Forelimb muscle (tissue), 1 donor: ENCODE results near the gene RAMP2. TPM values are rescaled to one million over a fixed set of nuclear protein-coding genes. Genes with fewer than 3 reads are reported as not detected.
"Not testable (repeated sequence)": the region's sequence is repeated elsewhere in the genome, so short reads cannot be mapped to it uniquely, and the experiment has no call there.

Source experiments
- DNase-seq: peaks from one replicate; pipeline ENCODE4 v3.0.0-alpha.2; 2013; ENCODE audit warnings: low read depth
- polyA plus RNA-seq: library from polyadenylated mRNA; unstranded; fragments of 120-200 nt; gene quantifications from one replicate; pipeline ENCODE4 v1.2.1, GENCODE V29; 2013; ENCODE audit not compliant: insufficient read length

Gene RAMP2, protein sequence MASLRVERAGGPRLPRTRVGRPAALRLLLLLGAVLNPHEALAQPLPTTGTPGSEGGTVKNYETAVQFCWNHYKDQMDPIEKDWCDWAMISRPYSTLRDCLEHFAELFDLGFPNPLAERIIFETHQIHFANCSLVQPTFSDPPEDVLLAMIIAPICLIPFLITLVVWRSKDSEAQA
- polyA plus RNA-seq: 64.1 TPM

- no peak for DNase-seq
Measured at GRCh38 chr17:42760652-42761581, at the start of gene RAMP2. TSS of gene RAMP2 (plus strand) at chr17:42761227. CDS start at chr17:42761262, 35 bp downstream.

- DNase-seq: peak; percentile 51
Measured at GRCh38 chr17:42720996-42721583, 39.9 kb upstream of the RAMP2 start.

DNA sequence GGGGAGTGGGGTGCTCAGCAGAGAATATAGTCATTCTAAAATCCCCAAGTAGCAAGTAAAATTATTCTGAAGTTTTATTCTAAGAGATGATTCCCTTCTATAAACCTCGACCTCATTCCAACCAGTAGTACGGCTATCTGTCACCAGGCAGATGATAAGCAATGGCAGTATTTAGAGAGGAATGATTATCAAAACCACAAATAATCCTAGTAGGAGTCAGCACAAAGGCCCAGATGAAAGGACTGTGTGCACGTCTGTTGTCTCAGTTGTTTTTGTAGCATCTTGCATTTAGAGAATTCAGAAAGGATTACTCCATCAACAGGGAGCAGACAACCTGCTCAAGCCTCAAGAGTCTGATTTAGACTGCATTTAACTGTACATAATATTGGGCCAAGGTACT, 37.4 kb upstream of the RAMP2 start:
- no peak for DNase-seq

DNA sequence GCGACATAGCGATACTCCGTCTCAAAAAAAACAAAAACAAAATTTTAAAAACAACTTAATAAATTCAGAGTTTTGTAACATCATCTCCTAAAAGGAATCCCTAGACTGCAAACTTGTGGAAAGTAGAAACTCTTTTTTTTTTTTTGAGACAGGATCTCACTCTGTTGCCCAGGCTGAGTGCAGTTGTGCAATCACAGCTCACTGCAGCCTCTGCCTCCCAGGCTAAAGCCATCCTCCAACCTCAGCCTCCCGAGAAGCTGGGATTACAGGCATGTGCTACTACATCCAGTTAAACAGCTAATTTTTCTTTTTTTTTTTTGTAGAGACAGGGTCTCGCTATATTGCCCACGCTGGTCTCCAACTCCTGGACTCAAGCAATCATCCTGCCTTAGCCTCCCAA, 35.9 kb upstream of the RAMP2 start:
- no peak for DNase-seq

- no peak for DNase-seq
Measured at GRCh38 chr17:42740699-42741098, 20.3 kb upstream of the RAMP2 start.

DNA sequence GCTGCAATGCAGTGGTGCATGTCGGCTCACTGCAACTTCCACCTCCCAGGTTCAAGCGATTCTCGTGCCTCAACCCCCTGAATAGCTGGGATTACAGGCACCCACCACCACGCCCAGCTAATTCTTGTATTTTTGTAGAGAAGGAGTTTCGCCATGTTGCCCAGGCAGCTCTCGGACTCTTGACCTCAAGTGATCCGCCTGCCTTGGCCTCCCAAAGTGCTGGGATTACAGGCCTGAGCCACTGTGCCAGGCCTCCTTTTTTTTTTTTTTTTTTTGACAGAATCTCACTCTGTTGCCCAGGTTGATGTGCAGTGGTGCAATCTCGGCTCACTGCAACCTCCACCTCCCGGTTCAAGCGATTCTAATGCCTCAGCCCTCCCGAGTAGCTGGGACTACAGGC, 18.1 kb upstream of the RAMP2 start:
- not testable (repeated sequence) for DNase-seq

DNA sequence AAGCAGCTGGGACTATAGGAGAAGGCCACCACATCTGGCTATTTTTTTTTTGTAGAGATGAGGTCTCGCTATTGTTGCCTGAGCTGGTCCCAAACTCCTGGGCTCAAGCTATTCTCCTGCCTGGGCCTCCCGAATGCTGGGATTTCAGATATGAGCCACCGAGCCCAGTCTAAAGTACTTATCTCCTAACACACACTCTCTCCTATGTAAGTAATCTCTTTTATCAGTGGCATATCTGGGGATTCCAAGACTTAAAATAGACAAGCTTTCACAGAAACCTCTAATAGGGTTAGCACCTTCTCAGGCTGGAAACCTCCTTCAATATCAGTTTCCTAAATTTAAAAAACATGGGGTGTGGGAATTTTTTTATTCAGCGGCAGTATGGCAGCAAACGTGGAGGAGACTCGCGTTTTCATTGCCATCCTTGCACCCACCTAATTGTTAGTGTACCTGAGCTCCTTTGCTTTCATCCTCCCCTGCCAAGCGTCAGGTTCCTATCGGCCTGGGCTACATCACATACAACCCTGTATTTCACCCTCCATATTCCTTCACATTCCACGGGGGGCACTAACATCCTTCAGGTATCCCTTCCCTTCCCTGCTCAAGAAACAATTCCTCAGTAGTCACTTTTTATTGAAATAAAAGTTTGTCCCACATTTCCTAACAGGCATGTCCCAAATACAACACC, 17.3 kb upstream of the RAMP2 start:
- no peak for DNase-seq

DNA sequence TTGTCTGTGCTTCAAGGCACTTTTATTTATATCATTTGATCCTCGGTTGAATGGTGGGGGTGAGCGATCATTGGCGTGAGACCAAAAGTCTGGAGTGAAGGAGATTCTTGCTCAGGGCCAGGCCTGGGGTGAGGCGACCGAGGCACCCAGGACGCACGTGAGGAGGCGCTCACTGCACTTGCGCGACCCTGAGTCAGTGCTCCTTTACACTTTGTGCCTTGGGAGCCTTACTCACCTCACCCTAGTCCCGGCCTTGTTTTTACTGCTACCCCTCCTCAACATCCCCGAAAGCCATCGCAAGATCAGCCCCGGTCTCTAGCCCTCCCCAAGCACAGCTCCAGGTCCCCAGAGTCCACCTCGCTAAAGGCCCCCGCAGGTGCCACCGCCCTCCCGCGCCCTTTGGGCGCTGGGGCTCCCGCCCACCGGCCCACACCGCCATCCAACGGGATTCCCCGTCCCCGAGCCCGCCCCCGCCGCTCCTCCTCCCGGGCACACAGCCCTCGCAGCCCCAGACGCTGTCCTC, 16.7 kb upstream of the RAMP2 start:
- DNase-seq: no peak

- no peak for DNase-seq
Measured at GRCh38 chr17:42744806-42745617, 16.0 kb upstream of the RAMP2 start, which contains the start of gene EZH1. TSS of gene EZH1 (minus strand) at chr17:42745040. CDS start at chr17:42728941, 16,099 bp downstream.

GRCh38 chr17:42748202-42748907, 12.7 kb upstream of the RAMP2 start:
- DNase-seq: no peak

DNA sequence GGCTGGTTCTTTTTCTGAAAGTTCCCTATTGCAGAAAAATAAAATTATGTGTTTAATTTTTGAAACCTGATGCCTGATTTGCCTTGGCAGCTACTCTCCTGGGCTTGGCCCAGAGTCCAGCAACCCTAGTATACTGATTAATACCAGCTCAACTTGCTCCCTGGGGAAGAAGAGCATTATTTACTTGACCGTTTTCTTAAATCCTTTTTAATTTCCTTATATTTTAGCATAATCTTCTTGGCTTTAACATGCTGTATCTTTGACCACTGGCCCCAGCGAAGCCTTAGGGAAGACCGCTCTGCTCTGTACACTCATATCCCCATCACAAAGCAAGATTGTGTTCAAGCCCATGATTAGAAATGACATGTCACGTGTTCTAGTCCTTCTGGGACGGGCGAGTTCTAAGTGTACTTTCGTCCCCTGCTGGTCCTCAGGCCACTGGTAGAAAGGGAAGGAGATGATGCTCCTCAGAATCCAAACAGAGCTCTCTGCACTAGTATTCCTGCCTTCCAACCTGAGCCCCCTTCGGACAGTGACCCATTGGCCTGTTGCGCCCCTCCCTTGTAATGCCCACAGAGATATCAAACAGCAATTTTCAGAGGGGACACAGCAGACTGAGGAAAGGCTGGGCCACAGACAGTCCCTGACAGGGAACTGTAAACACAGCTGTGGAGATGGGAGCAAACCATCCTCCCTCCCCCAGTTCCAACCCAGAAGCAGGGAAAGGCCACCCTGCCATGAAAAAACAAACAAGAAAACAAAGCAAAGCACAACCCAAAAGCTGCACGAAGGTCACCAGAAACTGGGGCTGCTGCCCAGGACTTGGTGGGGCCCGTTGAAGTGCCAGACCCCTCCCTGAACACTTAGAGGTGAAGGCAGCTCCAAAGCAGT, 11.9 kb upstream of the RAMP2 start:
- no peak for DNase-seq

GRCh38 chr17:42750739-42751344, 10.2 kb upstream of the RAMP2 start:
- no peak for DNase-seq

DNA sequence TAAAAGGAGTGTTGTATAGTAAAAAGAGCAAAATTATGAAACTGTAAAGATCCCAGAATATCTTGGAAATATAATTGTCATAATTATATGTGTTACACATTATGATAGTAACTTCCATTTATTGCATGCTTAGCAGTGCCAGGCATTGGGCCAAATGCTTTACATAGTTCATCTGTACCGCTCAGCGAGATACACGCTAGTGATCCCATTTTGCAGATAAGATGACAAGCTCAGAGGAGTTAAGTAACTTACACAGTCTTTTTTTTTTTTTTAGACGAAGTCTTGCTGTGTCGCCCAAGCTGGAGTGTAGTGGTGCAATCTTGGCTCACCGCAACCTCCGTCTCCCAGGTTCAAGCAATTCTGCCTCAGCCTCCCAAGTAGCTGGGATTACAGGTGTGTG, 9.4 kb upstream of the RAMP2 start:
- no peak for DNase-seq

GRCh38 chr17:42754782-42755181, 6.2 kb upstream of the RAMP2 start:
- no peak for DNase-seq

DNA sequence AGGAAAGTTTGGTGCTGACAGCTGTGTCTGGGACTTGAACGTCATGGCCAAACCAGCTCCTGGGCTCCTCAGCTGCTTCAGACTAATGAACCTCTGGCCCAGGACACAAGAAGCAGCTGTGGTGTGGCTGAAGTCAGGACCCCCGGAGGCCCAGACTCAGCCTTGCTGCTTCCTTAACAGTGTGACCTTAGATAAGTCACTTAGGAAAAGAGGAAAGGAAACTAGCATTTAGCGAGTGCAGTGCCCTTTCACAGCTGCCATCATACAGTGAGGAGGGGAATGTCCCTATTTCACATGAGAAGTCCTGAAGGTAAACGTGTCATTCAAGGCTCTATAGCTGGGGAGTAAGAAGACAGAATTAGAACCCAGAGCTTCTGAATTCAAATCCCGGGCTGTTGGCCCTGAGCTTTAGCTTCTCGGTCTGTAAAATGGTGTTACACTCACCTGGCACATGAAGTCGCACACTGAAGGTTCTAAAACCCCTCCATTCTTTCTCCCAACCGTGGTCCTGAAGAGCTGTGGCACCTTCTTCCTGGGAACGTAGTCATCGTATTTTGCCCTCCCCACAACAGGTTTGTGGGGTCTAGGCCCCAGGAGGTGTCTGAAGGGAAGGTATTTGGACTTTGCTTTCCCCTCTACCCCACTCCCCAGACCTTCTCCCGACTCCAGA, 910 bp upstream of the RAMP2 start:
- DNase-seq: no peak

- DNase-seq: no peak
Measured at GRCh38 chr17:42761638-42762037, 611 bp downstream of the RAMP2 start.

DNA sequence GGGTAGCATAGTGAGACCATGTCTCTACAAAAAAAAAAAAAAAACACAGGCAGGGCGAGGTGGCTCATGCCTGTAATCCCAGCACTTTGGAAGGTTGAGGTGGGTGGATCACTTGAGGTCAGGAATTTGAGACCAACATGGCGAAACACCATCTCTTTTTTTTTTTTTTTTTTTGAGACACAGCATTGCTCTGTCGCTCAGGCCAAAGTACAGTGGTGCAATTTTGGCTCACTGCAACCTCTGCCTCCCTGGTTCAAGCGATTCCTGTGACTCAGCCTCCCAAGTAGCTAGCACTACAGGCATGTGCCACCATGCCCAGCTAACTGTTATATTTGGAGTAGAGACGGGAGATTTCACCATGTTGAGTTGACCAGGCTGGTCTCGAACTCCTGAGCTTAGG, 5.1 kb downstream of the RAMP2 start:
- no peak for DNase-seq

DNA sequence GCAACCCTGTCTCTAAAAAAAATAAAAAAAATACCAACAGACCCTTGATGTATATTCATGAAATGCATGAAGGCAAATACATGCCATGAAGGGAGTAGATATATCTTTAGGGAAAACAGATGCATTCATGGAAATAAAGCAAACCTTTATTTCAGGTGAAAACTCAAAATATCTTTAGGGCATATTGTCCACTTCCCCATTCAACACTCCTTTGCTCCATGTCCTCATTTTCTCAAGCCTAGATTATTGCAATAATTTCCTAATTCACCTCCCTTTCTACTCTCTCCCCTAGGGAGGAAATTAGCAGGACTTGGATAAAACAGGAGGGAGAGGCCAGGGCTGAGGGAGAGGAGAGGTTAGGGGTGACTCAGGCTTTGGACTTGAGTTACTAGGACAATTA, 6.5 kb downstream of the RAMP2 start:
- DNase-seq: no peak
